ENCODE results near the gene CLCNKB. TPM values are rescaled to one million over a fixed set of nuclear protein-coding genes. Genes with fewer than 3 reads are reported as not detected.

CLCNKB gene
- total and polyA plus RNA-seq, 12 donors, result 0.57 to 3.4 (median 2.0) TPM

DNA sequence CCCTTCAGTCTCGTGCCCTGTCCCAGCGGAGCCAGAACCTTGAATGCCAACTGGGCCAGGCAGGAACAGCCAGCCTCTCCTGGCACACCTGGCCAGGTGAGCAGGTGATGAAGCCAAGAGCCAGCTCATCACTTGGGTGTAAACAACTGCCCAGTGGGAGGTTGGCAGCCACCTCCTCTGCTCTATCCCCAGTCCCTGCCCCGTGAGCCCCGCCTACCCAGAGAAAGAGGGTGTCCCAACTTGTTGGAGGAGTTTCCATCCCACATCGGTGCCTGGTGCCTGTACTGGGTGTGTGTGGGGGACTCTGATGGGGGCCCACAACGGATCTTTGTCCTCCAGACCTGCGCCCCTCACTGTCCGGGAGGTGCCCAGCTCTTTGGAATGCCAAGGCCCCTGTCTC is 47.7 kb downstream of the CLCNKB start:
- no peak overlapping the region for H3K4me3 ChIP-seq
- no peaks in the 10 kb centered on the region for H3K27me3 ChIP-seq
- no peak overlapping the region for H3K27ac ChIP-seq
- no peak for ATAC-seq
- TF ChIP-seq, protein P1, sequence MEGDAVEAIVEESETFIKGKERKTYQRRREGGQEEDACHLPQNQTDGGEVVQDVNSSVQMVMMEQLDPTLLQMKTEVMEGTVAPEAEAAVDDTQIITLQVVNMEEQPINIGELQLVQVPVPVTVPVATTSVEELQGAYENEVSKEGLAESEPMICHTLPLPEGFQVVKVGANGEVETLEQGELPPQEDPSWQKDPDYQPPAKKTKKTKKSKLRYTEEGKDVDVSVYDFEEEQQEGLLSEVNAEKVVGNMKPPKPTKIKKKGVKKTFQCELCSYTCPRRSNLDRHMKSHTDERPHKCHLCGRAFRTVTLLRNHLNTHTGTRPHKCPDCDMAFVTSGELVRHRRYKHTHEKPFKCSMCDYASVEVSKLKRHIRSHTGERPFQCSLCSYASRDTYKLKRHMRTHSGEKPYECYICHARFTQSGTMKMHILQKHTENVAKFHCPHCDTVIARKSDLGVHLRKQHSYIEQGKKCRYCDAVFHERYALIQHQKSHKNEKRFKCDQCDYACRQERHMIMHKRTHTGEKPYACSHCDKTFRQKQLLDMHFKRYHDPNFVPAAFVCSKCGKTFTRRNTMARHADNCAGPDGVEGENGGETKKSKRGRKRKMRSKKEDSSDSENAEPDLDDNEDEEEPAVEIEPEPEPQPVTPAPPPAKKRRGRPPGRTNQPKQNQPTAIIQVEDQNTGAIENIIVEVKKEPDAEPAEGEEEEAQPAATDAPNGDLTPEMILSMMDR (IDR thresholded peaks at IDR 0.05), result no peak
- H3K36me3 ChIP-seq, result no peaks in the 10 kb centered on the region
- no peaks in the 10 kb centered on the region for H3K9me3 ChIP-seq
- intact Hi-C loops (cut with DNase I), result no loop called here
- DNase-seq, result no peak
- peaks cover 0 to 20% (median 10%) of the 10 kb centered on the region in 9 donors for H3K4me1 ChIP-seq
- WGBS, 2 donors, result 85 to 88% methylated on average over 8 of the region's 8 CpGs

DNA sequence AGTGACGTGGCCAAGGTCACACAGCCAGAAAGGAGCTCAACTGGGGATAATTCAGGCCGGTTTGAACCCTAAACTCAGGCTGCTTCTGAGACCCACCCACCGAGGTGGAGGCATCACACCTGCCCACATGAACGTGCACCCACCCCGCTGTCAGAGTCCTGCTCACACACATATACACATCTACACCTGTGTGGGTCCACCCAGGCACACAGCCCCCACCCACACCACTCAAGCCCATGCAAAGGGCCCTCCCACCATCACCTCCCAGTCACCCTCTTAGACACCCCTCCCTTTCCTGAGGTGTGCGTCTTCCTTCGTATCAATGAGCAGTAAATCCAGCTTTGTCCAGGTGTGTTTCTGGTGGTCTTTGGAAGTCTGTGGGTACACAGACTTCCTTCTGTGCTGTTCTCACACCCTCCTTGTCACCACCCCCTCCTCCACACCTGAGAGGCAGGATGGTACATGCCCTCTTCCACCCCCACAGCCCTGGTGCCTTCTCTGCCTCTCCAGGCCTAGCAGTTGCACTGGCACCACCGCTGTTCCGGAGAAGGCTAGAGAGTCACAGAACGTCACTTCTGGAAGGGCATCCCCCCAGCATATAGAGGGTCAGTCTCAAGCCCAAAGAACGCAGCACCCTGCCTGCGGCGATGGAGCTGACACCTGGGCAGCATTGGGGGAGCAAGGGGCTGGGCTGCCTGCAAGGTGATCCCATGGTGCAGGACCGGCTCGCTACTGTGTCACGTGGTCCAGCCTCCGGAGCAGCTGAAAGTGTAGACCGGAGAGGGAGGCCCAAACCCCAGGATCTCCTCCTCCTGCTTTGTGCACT is 48.7 kb downstream of the CLCNKB start:
- TF ChIP-seq, protein P1 (IDR thresholded peaks at IDR 0.05), result no peak
- H3K27ac ChIP-seq, result no peak overlapping the region
- no peaks in the 10 kb centered on the region for H3K9me3 ChIP-seq
- H3K4me1 ChIP-seq, result peaks cover 0 to 20% (median 10%) of the 10 kb centered on the region in 9 donors
- DNase-seq (no peak), ATAC-seq (no peak)
- WGBS, 2 donors, result 89 to 91% methylated on average over 18 of the region's 18 CpGs
- H3K27me3 ChIP-seq, result no peaks in the 10 kb centered on the region
- H3K36me3 ChIP-seq, result no peaks in the 10 kb centered on the region
- intact Hi-C loops (cut with DNase I), result no loop called here
- H3K4me3 ChIP-seq, result no peak overlapping the region

DNA sequence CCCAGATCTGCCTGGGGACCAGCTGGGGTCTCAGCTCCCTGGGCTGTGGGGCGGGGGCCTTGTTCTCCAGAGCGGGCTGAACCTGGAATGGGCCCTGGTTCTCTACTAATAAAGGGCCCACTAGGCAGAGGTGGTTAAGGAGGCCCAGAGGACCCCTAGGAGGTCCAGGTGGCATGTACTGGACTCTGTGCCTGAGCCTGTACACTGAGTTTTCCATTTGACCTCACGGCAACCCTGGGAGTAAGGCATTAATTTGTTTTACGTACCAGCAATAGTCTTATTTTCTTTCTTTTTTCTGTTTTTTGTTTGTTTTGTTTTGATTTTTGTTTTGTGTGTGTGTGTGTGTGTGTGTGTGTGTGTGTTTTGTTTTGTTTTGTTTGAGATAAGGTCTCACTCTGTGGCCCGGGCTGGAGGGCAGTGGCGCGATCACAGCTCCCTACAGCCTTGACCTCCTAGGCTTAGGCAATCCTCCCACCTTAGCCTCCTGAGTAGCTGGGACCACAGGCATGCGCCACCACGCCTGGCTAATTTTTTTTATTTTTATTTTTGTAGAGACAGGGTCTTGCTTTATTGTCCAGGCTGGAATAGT is 49.4 kb downstream of the CLCNKB start:
- Histone ChIP-seq H3K4me3 (no peak overlapping the region), H3K27me3 (no peaks in the 10 kb centered on the region), H3K36me3 (no peaks in the 10 kb centered on the region), H3K4me1 (peaks cover 0 to 14% (median 9%) of the 10 kb centered on the region in 9 donors), H3K27ac (no peak overlapping the region), H3K9me3 (no peaks in the 10 kb centered on the region)
- WGBS, 2 donors, result 95 to 98% methylated on average over 9 of the region's 9 CpGs
- intact Hi-C loops (cut with DNase I), result no loop called here
- TF ChIP-seq, protein P1 (IDR thresholded peaks at IDR 0.05), result no peak
- no peak for ATAC-seq
- no peak for DNase-seq

DNA sequence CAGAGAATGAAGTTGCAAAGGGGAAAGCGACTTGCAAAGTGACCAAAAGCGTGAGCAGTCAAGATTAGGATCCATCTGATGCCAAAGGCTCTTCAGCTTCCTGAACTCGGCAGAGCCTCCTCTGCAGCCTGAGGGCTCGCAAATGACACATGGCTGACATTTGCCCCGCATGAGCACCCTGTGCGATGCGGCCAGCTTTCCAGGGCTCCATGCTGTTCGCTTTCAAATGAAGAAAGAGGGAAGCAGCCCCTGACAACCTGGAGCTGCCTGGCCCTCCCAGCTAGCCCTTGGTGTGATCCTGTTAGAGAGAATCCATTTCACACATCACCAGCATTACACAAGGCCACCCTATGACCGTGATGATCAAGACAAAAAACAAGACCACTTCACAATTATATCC is 50.0 kb downstream of the CLCNKB start:
- H3K36me3 ChIP-seq, result no peaks in the 10 kb centered on the region
- H3K27ac ChIP-seq, result no peak overlapping the region
- ATAC-seq (no peak), DNase-seq (no peak)
- intact Hi-C loops (cut with DNase I), result no loop called here
- H3K27me3 ChIP-seq, result no peaks in the 10 kb centered on the region
- whole genome bisulfite sequencing, 2 donors, result 77 to 78% methylated on average over 9 of the region's 9 CpGs
- H3K4me3 ChIP-seq, result no peak overlapping the region
- H3K9me3 ChIP-seq, result no peaks in the 10 kb centered on the region
- TF ChIP-seq, protein P1 (IDR thresholded peaks at IDR 0.05), result no peak
- peaks cover 0 to 8% (median 4%) of the 10 kb centered on the region in 9 donors for H3K4me1 ChIP-seq

All from heart right ventricle (tissue), 16 donors.